HS-5 (cell line): ENCODE measurements around the gene SF3B2.
"Not testable (repeated sequence)": the region's sequence is repeated elsewhere in the genome, so short reads cannot be mapped to it uniquely, and the experiment has no call there.

ENCODE experiments used
- DNase-seq: peaks from one replicate; pipeline ENCODE4 v3.0.0-alpha.2; 2012; ENCODE audit warnings: low read depth

The SF3B2 gene

DNA sequence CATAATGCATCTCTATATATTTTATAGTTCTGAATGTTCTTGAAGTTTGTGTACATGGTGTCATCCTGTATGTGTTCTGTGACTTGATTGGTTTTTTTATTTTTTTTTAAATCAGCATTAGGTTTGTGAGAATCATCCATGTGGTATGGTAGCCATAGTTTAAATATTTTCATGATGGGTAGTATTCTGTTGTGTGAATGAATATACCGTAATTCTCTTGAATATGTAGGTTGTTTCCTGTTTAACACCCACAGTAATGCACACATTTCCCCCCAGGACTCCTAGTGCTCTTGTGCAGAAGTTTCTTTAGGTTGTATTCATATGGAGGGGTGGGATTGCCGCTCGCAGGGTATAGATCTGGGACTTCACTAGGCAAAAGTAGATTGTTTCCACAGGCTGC, 19.9 kb downstream of the SF3B2 start:
- DNase-seq = no peak

DNA sequence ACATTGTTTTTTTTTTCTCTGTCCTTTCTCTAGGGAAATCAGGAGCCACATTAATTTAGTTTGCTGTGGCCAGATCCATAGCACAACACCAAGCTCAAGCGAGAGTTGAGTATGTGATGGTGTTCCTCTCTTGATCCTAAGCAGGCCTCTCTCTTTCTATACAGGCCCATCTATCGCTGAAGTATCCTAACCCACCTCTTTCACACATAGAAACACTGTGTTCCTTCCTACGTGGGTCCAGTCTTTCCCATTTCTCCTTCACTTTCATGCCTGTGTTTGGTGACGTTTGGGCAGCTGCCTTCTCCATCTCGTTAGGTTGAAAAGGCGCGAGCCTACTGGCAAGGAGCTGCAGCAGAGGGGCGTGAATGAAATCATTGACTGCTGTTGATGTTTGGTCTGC, 20.4 kb downstream of the SF3B2 start:
- DNase-seq = no peak

DNA sequence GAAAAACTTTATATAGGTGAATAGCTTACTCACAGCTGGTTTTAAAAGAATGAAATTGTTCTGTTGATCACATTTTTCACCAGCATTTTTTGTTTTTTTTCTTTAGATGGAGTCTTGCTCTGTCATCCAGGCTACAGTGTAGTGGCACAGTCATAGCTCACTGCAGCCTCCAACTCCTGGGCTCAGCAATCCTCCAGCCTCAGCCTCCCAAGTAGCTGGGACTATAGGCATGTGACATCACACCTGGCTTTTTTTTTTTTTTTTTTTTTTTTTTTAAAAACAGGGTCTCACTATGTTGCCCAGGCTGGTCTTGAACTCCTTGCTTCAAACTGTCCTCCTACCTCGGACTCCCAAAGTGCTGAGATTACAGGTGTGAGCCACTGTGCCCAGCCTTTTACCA, 21.5 kb downstream of the SF3B2 start:
- DNase-seq = no peak

DNA sequence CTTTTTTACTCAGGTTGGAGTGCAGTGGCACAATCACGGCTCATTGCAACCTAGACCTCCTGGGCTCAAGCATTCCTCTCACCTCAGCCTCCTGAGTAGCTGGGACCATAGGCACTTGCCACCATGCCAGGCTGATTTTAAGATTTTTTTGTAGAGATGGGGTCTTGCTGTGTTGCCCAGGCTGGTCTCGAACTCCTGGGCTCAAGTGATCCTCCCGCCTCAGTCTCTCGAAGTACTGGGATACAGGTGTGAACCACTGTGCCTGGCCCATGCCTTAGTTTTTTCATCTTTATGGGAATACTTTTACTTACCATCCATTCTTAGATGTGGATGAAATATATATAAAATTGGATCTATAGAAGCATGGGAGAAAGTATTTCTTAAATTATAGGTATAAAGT, 23.1 kb downstream of the SF3B2 start:
- no peak for DNase-seq

DNA sequence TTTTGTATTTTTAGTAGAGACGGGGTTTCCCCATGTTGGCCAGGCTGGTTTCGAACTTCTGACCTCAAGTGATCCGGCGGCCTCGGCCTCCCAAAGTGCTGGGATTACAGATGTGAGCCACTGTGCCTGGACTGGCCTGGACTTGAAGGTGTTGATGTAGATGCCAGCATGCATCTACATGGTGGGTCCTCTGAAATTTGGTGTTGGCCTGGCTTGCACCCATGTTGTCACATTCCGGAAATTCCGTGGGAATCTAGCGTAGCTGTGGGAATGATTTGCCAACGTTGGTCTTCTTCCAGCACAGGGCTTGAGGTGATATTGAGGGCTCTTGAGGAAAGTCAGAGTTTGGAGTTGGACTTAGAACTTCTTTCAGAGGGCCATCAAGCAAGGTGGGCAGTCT, 24.4 kb downstream of the SF3B2 start:
- no peak for DNase-seq

DNA sequence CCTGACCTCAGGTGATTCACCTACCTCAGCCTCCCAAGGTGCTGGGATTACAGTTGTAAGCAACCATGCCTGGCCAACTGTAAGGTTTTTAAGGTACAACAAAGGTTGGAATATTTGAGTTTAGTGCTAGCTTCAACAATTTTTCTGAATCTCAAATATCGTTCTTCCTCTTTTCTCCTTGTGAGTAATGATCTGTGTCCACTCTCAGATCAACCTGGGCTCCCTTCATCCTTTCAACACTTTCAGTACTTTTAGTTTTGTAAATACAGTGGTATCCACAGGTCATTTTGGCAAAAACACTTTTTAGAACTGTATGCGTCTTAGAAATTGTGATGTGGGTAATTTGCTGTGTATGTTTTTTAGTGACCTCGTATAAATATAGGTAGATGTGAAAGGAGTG, 25.8 kb downstream of the SF3B2 start:
- no peak for DNase-seq

DNA sequence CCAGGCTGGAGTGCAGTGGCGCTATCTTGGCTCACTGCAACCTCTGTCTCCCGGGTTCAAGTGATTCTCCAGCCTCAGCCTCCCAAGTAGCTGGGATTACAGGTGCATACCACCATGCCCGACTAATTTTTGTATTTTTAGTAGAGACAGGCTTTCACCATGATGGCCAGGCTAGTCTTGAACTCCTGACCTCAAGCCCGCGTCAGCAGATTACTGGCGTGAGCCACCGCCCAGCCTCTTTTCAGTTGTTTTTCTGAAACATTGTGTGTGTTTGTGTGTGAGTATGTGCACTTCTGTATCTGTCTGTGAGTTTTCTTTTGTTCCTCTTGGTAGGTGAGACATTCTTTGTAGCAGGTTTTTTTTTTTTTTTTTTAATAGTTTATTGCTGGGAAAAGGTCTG, 26.8 kb downstream of the SF3B2 start:
- DNase-seq = not testable (repeated sequence)

DNA sequence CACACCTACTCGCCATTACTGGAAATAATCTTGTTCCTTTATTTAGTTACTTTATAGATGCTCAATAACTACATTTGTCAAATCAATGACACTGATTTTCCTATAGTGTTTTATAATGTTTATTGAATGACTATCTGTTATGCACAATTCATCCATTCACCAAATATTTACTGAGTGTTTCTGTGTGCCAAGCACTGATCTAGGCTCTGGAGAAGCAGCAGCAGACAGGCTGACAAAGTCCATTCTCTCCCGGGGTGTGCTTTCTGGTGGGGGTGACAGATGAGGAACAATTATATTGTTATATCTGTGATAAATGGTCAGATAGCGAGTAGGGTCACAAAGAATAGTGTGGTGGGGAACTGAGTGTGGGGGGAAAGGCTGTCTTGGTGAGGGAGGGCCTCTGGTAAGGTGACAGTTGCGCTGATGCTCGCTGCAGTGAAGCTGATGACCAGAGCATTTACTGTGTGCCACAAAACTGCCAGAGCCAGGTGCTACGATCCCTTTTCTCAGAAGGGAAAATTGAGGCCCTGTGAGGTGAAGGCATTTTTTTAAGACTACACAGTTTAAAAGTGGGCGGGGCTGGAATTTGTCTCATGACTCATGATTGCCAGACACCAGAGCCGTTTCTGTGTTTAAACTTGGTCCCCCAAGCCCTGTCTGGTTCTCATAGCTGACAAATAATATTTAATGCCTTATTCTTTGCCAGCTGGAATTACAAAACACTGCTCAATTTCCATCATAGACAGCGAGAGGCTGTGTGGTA, 28.1 kb downstream of the SF3B2 start:
- DNase-seq = no peak

DNA sequence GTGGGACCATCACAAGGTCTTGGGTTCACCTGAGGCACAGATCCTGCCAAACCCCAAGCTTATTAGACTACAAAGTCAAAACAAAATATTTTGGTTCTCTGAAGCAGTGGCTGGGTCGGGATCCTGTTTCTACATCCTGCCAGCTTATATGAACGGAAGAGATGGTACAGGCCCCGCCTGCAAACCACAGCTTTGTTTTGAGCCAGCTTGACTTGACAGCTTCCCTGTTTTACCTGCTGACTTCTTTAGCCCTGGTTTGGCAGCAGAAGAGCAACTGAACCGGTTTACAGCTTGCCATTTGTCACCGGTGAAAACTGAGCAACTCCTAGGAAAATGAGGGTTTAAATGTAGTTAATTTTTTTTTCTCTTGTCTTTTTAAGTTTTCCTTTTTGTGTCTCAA, 29.3 kb downstream of the SF3B2 start:
- no peak for DNase-seq

DNA sequence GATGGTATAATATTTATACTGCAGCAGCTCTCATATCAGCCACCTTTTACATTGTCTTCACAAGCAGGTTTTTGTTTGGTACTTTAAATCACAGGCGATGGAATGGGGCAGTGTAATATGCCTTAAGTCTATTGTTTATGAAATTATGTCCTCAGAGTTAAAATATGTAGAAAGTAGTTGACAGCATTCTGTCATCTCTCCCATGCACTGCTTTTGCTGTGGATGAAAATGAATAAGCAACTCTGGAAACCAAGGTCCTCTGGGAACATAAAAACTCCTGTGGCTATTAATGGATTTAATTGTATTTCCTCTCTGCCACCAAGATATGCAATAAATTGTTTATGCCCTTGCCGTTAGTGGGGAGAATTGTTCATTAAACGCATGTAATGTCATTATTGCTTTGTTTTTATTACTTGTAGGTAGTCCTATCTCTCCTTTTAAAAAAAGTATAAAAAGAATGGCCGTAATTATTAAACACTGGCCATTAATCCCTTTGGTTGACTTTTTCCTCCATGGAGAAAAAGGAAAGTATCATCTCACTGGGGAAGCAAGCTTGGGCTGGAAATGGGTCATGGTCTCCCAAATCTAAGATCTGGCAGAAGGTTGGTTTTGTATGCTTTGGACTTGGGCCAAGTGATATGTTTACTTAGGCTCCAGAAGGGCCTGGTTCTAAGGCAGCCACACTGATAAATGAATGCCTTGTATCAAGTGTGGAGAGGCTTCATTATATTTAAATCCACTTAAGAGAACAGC, 31.0 kb downstream of the SF3B2 start:
- no peak for DNase-seq

DNA sequence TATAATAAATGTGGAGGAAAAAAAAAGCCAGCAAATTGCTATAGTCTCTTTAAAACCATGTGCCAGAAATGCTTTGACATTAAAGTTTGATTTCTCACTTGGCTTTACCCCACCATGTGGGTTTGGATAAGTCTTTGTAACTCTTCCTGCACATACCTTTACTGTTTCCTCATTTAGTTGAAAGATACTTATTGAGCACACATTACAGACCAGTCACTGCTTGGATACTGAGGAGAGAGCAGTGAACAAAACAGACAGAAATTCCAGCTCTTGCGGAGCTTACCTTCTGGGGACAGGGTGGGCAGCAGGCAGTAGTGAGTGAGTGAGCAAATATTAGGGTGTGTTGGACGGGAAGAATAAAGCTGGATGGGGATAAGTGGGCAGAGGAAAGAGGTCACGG, 31.6 kb downstream of the SF3B2 start:
- DNase-seq = no peak

DNA sequence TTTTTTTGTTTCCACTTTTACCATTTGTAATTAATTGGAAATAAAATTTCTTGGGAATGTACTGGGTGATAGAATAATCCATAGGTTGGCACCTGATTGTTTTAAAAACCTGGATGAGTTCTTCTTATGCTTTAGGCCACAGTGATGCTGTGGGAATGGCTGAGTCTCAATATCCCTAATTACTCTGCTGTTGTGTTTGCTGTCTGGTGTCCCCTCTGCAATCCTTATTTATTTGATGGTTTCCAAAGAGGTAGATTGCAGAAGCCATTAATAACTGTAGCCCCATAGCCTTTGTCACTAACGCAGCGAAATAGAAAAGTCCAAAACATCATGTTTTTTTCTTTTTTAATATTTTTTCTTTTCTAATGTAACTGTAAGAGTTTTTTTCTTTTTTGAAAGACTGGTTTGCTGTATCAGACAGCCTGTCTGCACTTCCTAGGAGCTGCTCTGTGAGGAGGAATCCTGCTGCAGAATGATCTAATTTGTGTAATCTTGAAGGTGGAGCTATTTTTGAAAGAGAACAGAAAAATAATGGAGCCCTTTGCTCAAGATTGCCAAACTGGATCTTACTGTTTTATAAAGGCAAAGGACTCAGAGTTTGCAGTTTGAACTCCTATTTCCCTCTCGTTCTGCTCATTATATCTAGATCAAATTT, 32.8 kb downstream of the SF3B2 start:
- DNase-seq = no peak

DNA sequence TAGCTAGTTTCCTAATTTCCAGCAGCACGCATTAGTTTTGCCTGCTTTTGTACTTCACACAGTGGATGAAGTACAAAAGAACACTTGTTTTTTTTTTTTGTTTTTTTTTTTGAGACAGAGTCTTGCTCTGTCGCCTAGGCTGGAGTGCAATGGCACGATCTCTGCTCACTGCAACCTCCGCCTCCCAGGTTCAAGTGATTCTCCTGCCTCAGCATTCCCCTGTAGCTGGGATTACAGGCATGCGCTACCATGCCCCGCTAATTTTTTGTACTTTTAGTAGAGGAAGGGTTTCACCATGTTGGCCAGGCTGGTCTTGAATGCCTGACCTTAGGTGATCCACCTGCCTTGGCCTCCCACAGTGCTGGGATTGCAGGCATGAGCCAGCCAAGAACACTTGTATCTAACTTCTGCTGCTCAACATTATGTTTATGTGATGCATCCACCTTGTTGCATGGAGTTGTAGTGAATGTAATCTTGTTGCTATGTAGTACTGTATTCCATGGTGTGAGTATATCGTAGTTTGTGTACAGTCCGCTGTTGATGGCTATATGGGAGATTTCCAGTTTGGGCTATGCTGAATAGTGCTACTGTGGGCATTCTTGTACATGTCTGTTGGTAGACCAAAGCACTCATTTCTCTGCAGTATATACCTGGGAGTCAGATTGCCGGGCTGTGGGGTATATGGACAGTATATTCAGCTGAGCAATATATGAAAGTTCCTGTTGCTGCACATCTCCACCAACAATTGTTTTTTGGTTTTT, 35.2 kb downstream of the SF3B2 start:
- DNase-seq = no peak

DNA sequence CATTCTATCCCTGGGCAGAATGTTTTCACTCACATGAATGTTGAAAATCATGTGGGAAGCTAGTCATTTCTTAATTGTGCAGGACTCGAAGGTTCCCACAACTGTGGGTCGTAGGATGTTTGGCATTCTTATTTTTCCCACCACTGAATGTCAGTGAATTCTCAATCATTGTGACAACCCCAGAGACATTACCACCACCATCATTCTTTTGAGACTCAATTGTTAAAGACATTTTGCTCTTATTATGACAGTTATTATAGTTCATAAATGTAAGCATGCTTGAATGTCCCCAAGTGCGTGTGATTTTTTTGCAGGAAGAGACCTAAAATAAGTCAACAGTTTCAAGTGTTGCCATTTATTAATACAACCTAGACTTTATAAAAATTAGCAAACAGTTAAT, 36.9 kb downstream of the SF3B2 start:
- no peak for DNase-seq

DNA sequence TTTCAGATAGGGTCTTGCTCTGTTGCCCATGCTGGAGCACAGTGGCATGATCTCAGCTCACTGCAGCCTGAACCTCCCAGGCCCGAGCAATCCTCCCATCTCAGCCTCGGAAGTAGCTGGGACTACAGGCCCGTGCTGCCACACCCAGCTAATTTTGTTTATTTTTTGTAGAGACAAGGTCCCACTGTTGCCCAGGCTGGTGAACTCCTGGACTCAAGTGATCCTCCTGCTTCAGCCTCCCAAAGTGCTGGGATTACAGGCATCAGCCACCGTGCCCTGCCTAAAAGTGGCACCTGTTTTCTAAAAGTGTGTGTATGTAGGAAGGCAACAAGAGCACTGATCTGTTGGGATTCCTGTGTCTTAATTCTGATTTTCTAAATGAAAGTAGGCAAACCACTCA, 38.1 kb downstream of the SF3B2 start:
- no peak for DNase-seq

DNA sequence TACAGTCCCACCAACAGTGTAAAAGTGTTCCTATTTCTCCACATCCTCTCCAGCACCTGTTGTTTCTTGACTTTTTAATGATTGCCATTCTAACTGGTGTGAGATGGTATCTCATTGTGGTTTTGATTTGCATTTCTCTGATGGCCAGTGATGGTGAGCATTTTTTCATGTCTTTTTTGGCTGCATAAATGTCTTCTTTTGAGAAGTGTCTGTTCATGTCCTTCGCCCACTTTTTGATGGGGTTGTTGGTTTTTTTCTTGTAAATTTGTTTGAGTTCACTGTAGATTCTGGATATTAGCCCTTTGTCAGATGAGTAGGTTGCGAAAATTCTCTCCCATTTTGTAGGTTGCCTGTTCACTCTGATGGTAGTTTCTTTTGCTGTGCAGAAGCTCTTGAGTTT, 40.0 kb downstream of the SF3B2 start:
- DNase-seq = not testable (repeated sequence)

DNA sequence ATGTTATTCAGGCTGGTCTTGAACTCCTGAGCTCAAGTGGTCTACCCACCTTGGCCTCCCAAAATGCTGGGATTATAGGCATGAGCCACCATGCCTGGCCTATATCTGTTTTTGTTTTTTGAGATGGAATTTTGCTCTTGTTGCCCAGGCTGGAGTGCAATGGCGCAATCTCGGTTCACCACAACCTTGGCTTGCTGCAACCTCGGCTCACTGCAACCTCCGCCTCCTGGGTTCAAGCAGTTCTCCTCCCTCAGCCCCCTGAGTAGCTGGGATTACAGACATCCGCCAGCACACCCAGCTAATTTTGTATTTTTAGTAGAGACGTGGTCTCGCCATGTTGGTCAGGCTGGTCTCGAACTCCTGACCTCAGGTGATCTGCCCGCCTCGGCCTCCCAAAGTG, 47.6 kb downstream of the SF3B2 start:
- DNase-seq = not testable (repeated sequence)

DNA sequence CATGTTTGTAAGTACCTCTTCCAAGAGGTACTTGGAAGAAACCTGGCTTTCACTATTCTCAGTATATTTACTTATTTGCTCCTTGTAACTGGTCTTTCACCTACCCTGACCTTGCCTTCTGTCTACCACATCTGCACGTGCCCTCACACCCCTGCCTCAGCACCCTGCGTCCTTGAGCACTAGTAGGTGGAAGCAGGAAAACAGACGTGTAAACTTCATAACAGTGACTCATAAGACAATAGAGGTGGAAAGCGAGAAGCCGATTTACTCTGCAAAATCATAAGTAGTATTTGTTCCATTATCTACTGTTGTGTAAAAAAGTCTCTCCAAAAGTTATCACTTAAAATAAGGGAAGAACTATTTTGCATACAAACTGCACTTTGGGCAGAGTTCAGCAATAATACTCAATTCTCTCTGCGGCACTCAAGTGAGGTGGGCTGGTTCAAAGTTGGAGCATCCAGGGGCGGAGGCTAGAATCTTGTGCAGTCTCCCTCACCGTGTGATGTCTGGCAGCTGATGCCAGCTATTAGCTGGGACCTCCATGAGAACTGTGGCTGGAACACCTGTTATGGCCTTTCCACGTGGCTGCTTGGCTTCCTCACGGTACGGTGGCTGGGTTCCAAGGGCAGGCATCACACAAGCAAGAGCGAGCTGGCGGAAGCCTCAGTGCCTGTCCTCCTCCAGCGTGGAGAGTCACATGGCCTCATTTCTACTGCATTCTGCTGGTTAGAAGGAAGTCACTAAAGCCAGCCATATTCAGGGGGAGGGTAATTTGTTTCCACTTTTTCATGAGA, 48.3 kb downstream of the SF3B2 start:
- DNase-seq = no peak

DNA sequence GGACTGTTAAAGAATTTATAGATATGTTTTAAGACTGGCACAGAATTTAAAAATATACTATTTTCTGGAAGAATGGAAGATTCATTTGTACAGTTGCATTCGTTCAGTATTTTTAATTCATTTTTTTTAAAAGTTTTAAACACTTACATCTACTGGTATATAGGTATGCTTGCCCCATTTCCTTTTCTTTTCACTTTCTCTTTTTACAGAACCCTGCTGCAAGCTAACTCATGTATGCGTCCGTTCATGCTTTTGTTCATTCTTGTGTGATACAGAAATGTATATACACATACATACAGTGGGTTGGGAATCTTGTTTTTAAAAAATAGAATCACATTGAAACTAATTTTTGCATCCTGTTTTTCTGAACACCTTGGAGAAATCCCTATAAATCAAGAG, 48.9 kb downstream of the SF3B2 start:
- no peak for DNase-seq

DNA sequence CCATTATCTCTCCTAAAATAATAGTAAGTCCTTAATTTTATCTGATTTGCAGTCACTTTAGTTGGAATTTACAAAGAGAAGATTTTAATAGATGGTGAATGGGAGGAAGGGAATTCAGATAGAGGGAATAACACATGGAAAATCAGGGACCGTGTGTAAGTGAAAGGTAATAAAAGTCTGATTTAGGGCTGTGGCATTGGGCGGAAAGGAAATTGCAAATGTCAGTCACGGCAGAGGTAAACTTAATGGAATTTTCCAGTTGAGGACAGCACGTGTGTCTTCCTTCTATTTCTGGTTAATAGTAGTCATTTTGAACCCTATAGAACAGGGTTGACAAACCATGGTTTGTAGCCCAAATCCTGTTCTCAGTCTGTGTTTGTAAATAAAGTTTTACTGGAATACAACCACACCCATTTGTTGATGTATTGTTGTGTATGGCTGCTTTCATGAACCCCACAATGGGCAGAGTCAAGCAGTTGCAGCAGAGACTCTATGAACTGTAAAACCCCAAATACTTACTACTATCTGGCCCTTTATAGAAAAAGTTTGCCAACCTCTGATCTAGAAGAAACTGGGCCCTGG, 52.0 kb downstream of the SF3B2 start:
- DNase-seq = no peak
